ENCODE measurements around the gene GRPEL1. TPM values are rescaled to one million over a fixed set of nuclear protein-coding genes. Genes with fewer than 3 reads are reported as not detected.

The GRPEL1 gene
- total RNA-seq, 1 experiment from 2014 or later = 26.2 TPM

GRCh38 chr4:7025040-7025602, 42.7 kb downstream of the GRPEL1 start:
- no peak for DNase-seq
- Histone ChIP-seq H3K27me3 (no peaks in the 10 kb centered on the region), H3K4me3 (no peak overlapping the region), H3K9me3 (no peaks in the 10 kb centered on the region), H3K36me3 (no peaks in the 10 kb centered on the region)

- Histone ChIP-seq H3K9me3 (no peaks in the 10 kb centered on the region), H3K36me3 (no peaks in the 10 kb centered on the region), H3K27me3 (no peaks in the 10 kb centered on the region), H3K4me3 (no peak overlapping the region)
- DNase-seq = no peak
Observed at GRCh38 chr4:7024336-7024890, 43.5 kb downstream of the GRPEL1 start.

GRCh38 chr4:7023901-7024300, 44.0 kb downstream of the GRPEL1 start:
- Histone ChIP-seq H3K36me3 (no peaks in the 10 kb centered on the region), H3K4me3 (no peak overlapping the region), H3K27me3 (no peaks in the 10 kb centered on the region), H3K9me3 (no peaks in the 10 kb centered on the region)
- no peak for DNase-seq

GRCh38 chr4:7023486-7023885, 44.4 kb downstream of the GRPEL1 start:
- no peaks in the 10 kb centered on the region for H3K9me3 ChIP-seq
- H3K27me3 ChIP-seq = no peaks in the 10 kb centered on the region
- H3K4me3 ChIP-seq = no peak overlapping the region
- DNase-seq = no peak
- H3K36me3 ChIP-seq = no peaks in the 10 kb centered on the region

- DNase-seq = no peak
- H3K27me3 ChIP-seq = no peaks in the 10 kb centered on the region
- H3K4me3 ChIP-seq = no peak overlapping the region
- H3K36me3 ChIP-seq = no peaks in the 10 kb centered on the region
- H3K9me3 ChIP-seq = no peaks in the 10 kb centered on the region
Observed at GRCh38 chr4:7021930-7022664, 45.8 kb downstream of the GRPEL1 start.

GRCh38 chr4:7021355-7021754, 46.5 kb downstream of the GRPEL1 start:
- no peaks in the 10 kb centered on the region for H3K9me3 ChIP-seq
- H3K36me3 ChIP-seq = no peaks in the 10 kb centered on the region
- DNase-seq = no peak
- H3K27me3 ChIP-seq = no peaks in the 10 kb centered on the region
- no peak overlapping the region for H3K4me3 ChIP-seq

- H3K4me3 ChIP-seq = no peak overlapping the region
- H3K36me3 ChIP-seq = no peaks in the 10 kb centered on the region
- no peak for DNase-seq
- no peaks in the 10 kb centered on the region for H3K27me3 ChIP-seq
- H3K9me3 ChIP-seq = no peaks in the 10 kb centered on the region
Observed at GRCh38 chr4:7020856-7021255, 47.0 kb downstream of the GRPEL1 start.

GRCh38 chr4:7020290-7020689, 47.6 kb downstream of the GRPEL1 start:
- no peak overlapping the region for H3K4me3 ChIP-seq
- no peaks in the 10 kb centered on the region for H3K9me3 ChIP-seq
- no peaks in the 10 kb centered on the region for H3K36me3 ChIP-seq
- no peaks in the 10 kb centered on the region for H3K27me3 ChIP-seq
- no peak for DNase-seq

GRCh38 chr4:7019367-7019766, 48.5 kb downstream of the GRPEL1 start:
- Histone ChIP-seq H3K9me3 (no peaks in the 10 kb centered on the region), H3K27me3 (no peaks in the 10 kb centered on the region), H3K4me3 (no peak overlapping the region), H3K36me3 (no peaks in the 10 kb centered on the region; the same call in 1 of the 2 replicates)
- no peak for DNase-seq

- H3K36me3 ChIP-seq = peaks cover 5% of the 10 kb centered on the region; the same call in 1 of the 2 replicates
Observed at GRCh38 chr4:7018281-7018680, 49.6 kb downstream of the GRPEL1 start.

GRCh38 chr4:7017446-7018048, 50.3 kb downstream of the GRPEL1 start:
- no peaks in the 10 kb centered on the region for H3K9me3 ChIP-seq
- no peaks in the 10 kb centered on the region for H3K27me3 ChIP-seq
- H3K36me3 ChIP-seq = peaks cover 6% of the 10 kb centered on the region; the same call in 1 of the 2 replicates
- no peak for DNase-seq
- H3K4me3 ChIP-seq = no peak overlapping the region

More at GRCh38 chr4:7018281-7018680, 49.6 kb downstream of the GRPEL1 start:
- H3K4me3 ChIP-seq = no peak overlapping the region
- no peaks in the 10 kb centered on the region for H3K27me3 ChIP-seq
- no peaks in the 10 kb centered on the region for H3K9me3 ChIP-seq
- DNase-seq = no peak

- Histone ChIP-seq H3K4me3 (no peak overlapping the region), H3K36me3 (peaks cover 8% of the 10 kb centered on the region; the same call in 1 of the 2 replicates), H3K9me3 (no peaks in the 10 kb centered on the region), H3K27me3 (no peaks in the 10 kb centered on the region)
- DNase-seq = no peak
Observed at GRCh38 chr4:7016512-7016911, 51.4 kb downstream of the GRPEL1 start.

- H3K36me3 ChIP-seq = peaks cover 8% of the 10 kb centered on the region; the same call in 1 of the 2 replicates
Observed at GRCh38 chr4:7016086-7016485, 51.8 kb downstream of the GRPEL1 start.

GRCh38 chr4:7015383-7016035, 52.4 kb downstream of the GRPEL1 start:
- Histone ChIP-seq H3K36me3 (peaks cover 8% of the 10 kb centered on the region; the same call in 1 of the 2 replicates), H3K9me3 (no peaks in the 10 kb centered on the region), H3K27me3 (no peaks in the 10 kb centered on the region), H3K4me3 (no peak overlapping the region)
- DNase-seq = no peak

More at GRCh38 chr4:7016086-7016485, 51.8 kb downstream of the GRPEL1 start:
- H3K4me3 ChIP-seq = no peak overlapping the region
- DNase-seq = no peak
- no peaks in the 10 kb centered on the region for H3K27me3 ChIP-seq
- no peaks in the 10 kb centered on the region for H3K9me3 ChIP-seq

- Histone ChIP-seq H3K27me3 (no peaks in the 10 kb centered on the region), H3K4me3 (no peak overlapping the region), H3K36me3 (peaks cover 8% of the 10 kb centered on the region), H3K9me3 (no peaks in the 10 kb centered on the region)
- no peak for DNase-seq
Observed at GRCh38 chr4:7014815-7015214, 53.0 kb downstream of the GRPEL1 start.

GRCh38 chr4:7013175-7013574, 54.7 kb downstream of the GRPEL1 start:
- Histone ChIP-seq H3K27me3 (no peaks in the 10 kb centered on the region), H3K36me3 (peaks cover 8% of the 10 kb centered on the region), H3K9me3 (no peaks in the 10 kb centered on the region), H3K4me3 (no peak overlapping the region)
- DNase-seq = no peak

GRCh38 chr4:7009564-7009963, 58.3 kb downstream of the GRPEL1 start:
- no peaks in the 10 kb centered on the region for H3K27me3 ChIP-seq
- DNase-seq = no peak
- no peaks in the 10 kb centered on the region for H3K9me3 ChIP-seq
- H3K4me3 ChIP-seq = no peak overlapping the region
- H3K36me3 ChIP-seq = peaks cover 8% of the 10 kb centered on the region

Measured in MG63 (cell line).